Endothelial cell of umbilical vein (primary cell): Measurements from ENCODE around the gene LIPF. TPM values are rescaled to one million over a fixed set of nuclear protein-coding genes. Genes with fewer than 3 reads are reported as not detected.
"Not testable (repeated sequence)": the region's sequence is repeated elsewhere in the genome, so short reads cannot be mapped to it uniquely, and the experiment has no call there.

Source experiments
- BruUV-seq: library from RNA; stranded (reverse); fragments of 400-500 nt; replicated peaks from 2 replicates; lab custom pipeline; 2021; lab: Mats Ljungman, UMichigan
- CTCF ChIA-PET: fragments of 300-600, 350-600 bp; sonication (Branson Sonifier 250); formaldehyde crosslinking; loops from one replicate; lab custom pipeline; 2021; ENCODE audit warnings: antibody characterized with exemption, inconsistent platforms; lab: Charles Lee
- POLR2A ChIA-PET: fragments of 300-600, 350-600 bp; sonication (Branson Sonifier 250); formaldehyde crosslinking; loops from one replicate; lab custom pipeline; 2021; ENCODE audit warnings: antibody characterized with exemption, inconsistent platforms; lab: Charles Lee
- DNase-seq: peaks from one replicate; pipeline ENCODE4 v3.0.0-alpha.2; 2011; ENCODE audit warnings: low read depth, low spot score
- FAIRE-seq: peaks from 2 replicates; lab custom pipeline; 2011; peaks lifted over from hg19 to GRCh38; lab: Jason Lieb, UNC
- H2AFZ ChIP-seq: 2 replicates; pipeline ENCODE4 v1.6.0; 2012; ENCODE audit warnings: low read depth, low read length, control low read depth, inconsistent platforms
- H3K27ac ChIP-seq: 2 replicates; pipeline ENCODE4 v1.5.1; 2011; ENCODE audit warnings: low read depth, mild to moderate bottlenecking, control low read depth, low read length, moderate library complexity; ENCODE audit not compliant: insufficient read depth
- H3K27me3 ChIP-seq, 2 experiments: 2 replicates each; pipeline versions ENCODE4 v1.6.0 to v1.6.1; 2011; ENCODE audit warnings: low read length in 2 of 2, mixed read lengths in 1 of 2; ENCODE audit not compliant: control insufficient read depth in 2 of 2, insufficient read depth in 2 of 2
- H3K36me3 ChIP-seq, 2 experiments: 2 replicates in 1 of 2; 3 replicates in 1 of 2; pipeline ENCODE4 v1.5.1; 2011; ENCODE audit warnings: low read length in 2 of 2, mild to moderate bottlenecking in 1 of 2, moderate library complexity in 1 of 2; ENCODE audit not compliant: control insufficient read depth in 2 of 2, insufficient read depth in 2 of 2; ENCODE audit errors: extremely low read depth in 1 of 2
- H3K4me1 ChIP-seq: 3 replicates; pipeline ENCODE4 v1.5.1; 2011; ENCODE audit warnings: mild to moderate bottlenecking, low read length; ENCODE audit not compliant: control insufficient read depth, insufficient read depth; ENCODE audit errors: extremely low read depth
- H3K4me2 ChIP-seq: 2 replicates; pipeline ENCODE4 v1.6.1; 2011; ENCODE audit warnings: low read length, control low read depth, mixed read lengths; ENCODE audit not compliant: insufficient read depth
- H3K4me3 ChIP-seq, 3 experiments: fragments of 200-600 bp in 1 of 3; sonication (generic), shearing (Covaris generic) in 1 of 3; replicated peaks in 1 of 3; 2 replicates each; pipeline ENCODE4 v1.5.1; 2011 to 2016; ENCODE audit warnings: control low read depth in 3 of 3, low read length in 3 of 3, mild to moderate bottlenecking in 2 of 3, inconsistent platforms in 1 of 3, low read depth in 1 of 3, moderate library complexity in 1 of 3; ENCODE audit not compliant: insufficient read depth in 1 of 3
- H3K79me2 ChIP-seq: 2 replicates; pipeline ENCODE4 v1.6.0; 2012; ENCODE audit warnings: low read length, inconsistent platforms; ENCODE audit not compliant: control insufficient read depth, insufficient read depth
- H3K9ac ChIP-seq: replicated peaks from 2 replicates; pipeline ENCODE3; 2011; ENCODE audit warnings: low read length, control low read depth; ENCODE audit not compliant: insufficient read depth; ENCODE audit errors: extremely low read depth
- H3K9me1 ChIP-seq: replicated peaks from 3 replicates; pipeline ENCODE4 v1.6.0; 2011; ENCODE audit warnings: mild to moderate bottlenecking, low read length; ENCODE audit not compliant: control insufficient read depth, insufficient read depth; ENCODE audit errors: extremely low read depth
- H3K9me3 ChIP-seq: replicated peaks from 2 replicates; pipeline ENCODE4 v1.5.1; 2012; ENCODE audit warnings: low read length, inconsistent platforms; ENCODE audit not compliant: control insufficient read depth, insufficient read depth
- H4K20me1 ChIP-seq: replicated peaks from 2 replicates; pipeline ENCODE3; 2011; ENCODE audit warnings: mild to moderate bottlenecking, low read length; ENCODE audit not compliant: control insufficient read depth, insufficient read depth; ENCODE audit errors: extremely low read depth
- EZH2 ChIP-seq: IDR thresholded peaks from 2 replicates; pipeline ENCODE4 v1.6.1; 2012; ENCODE audit warnings: borderline replicate concordance, low read depth, mild to moderate bottlenecking, moderate library complexity, low read length, inconsistent platforms; ENCODE audit not compliant: severe bottlenecking
- FOS ChIP-seq: IDR thresholded peaks from 2 replicates; pipeline ENCODE4 v1.6.1; 2011; ENCODE audit warnings: mild to moderate bottlenecking, low read length, moderate library complexity, borderline replicate concordance; ENCODE audit not compliant: insufficient read depth
- GATA2 ChIP-seq: IDR thresholded peaks from 2 replicates; pipeline ENCODE4 v1.7.0; 2011; ENCODE audit warnings: low read depth, mild to moderate bottlenecking, moderate library complexity, mixed read lengths, low read length; ENCODE audit not compliant: insufficient read length, insufficient read depth
- JUN ChIP-seq: IDR thresholded peaks from 2 replicates; pipeline ENCODE4 v1.6.1; 2011; ENCODE audit warnings: borderline replicate concordance, low read depth; ENCODE audit not compliant: insufficient read length, insufficient read depth
- MAX ChIP-seq: IDR thresholded peaks from 2 replicates; pipeline ENCODE4 v1.6.1; 2011; ENCODE audit not compliant: insufficient read depth, insufficient read length
- MYC ChIP-seq: IDR thresholded peaks from one replicate; pipeline ENCODE4 v1.6.1; 2011; ENCODE audit warnings: mild to moderate bottlenecking, low read depth, low read length
- POLR2A ChIP-seq: IDR thresholded peaks from 2 replicates; pipeline ENCODE4 v1.6.1; 2012; ENCODE audit warnings: low read depth, mild to moderate bottlenecking, control low read depth, low read length
- POLR2AphosphoS5 ChIP-seq: IDR thresholded peaks from 2 replicates; pipeline ENCODE4 v1.6.1; 2012; ENCODE audit warnings: low read depth, mild to moderate bottlenecking, control low read depth, low read length, moderate library complexity; ENCODE audit not compliant: insufficient read depth
- dilution Hi-C: fragments of 300-500 bp; cut with MboI; formaldehyde crosslinking; loops from one replicate; pipeline ENCODE4 v1.15.0; 2019; ENCODE audit warnings: low sequenced_read_pairs; ENCODE audit not compliant: extremely low pct_ligation_motif_present
- intact Hi-C: fragments of 100-400 bp; cut with micrococcal nuclease; formaldehyde crosslinking; loops from one replicate; pipeline ENCODE4 v1.10.0; 2022
- polyA plus RNA-seq, 4 experiments: library from polyadenylated mRNA; depleted of rRNA in 3 of 4; stranded (reverse) in 3 of 4; unstranded in 1 of 4; fragments of >200 nt; gene quantifications; 2 replicates each; pipeline versions ENCODE4 v1.2.1 to v1.2.3, GENCODE V29; 2011 to 2012; ENCODE audit warnings: missing spikeins in 1 of 4
- total RNA-seq: library from RNA; stranded (reverse); gene quantifications from 2 replicates; pipeline ENCODE4 v1.2.3, GENCODE V29; 2021
- TF ChIP-seq, protein P1 (sequence below), 2 donors: IDR thresholded peaks; 1 replicate in 1 of 2; 2 replicates in 1 of 2; pipeline ENCODE4 v1.5.1; 2011; ENCODE audit warnings: low read length in 2 of 2, mild to moderate bottlenecking in 2 of 2, moderate library complexity in 2 of 2, control low read depth in 1 of 2, inconsistent platforms in 1 of 2, low read depth in 1 of 2; ENCODE audit not compliant: insufficient read depth in 1 of 2; ENCODE audit errors: extremely low read depth in 1 of 2

The LIPF gene
- total and polyA plus RNA-seq, 2 donors (not counting 3 experiments of a cell fraction or from before 2014, with no cell fraction given), result not detected

DNA sequence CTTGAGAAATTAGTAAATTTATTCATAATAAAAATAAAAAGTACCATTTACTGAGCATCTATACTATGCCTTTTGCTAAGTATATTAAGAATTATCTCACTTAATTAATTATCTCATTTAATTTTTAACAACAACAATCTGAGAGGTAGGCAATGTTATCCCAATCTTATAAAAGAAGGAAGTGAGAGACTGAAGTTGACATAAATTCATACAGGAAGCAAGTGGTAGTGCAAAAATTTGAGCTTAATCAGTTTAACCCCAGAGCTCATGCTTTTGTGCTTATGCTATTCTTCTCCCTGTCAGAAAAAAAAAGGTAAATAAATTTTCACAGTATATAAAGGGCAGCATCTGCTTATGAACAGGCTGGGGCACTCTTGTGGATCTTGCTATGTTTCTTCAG, 2.7 kb upstream of the LIPF start:
- intact Hi-C loops, result no loop called here
- Histone ChIP-seq H3K9ac (no peak overlapping the region), H3K27me3 (no peaks in the 10 kb centered on the region), H3K9me1 (no peaks in the 10 kb centered on the region), H3K4me2 (no peak overlapping the region), H2AFZ (no peak overlapping the region), H4K20me1 (no peaks in the 10 kb centered on the region), H3K27ac (no peak overlapping the region), H3K9me3 (no peaks in the 10 kb centered on the region), H3K79me2 (no peaks in the 10 kb centered on the region), H3K36me3 (no peaks in the 10 kb centered on the region), H3K4me3 (no peak overlapping the region), H3K4me1 (peaks cover 8% of the 10 kb centered on the region)
- BruUV-seq, result no TSS peak
- TF ChIP-seq JUN, result no peak
- TF ChIP-seq POLR2A, result no peak
- TF ChIP-seq POLR2AphosphoS5, result no peak
- no peak for TF ChIP-seq FOS
- TF ChIP-seq EZH2, result no peak
- TF ChIP-seq, protein P1, sequence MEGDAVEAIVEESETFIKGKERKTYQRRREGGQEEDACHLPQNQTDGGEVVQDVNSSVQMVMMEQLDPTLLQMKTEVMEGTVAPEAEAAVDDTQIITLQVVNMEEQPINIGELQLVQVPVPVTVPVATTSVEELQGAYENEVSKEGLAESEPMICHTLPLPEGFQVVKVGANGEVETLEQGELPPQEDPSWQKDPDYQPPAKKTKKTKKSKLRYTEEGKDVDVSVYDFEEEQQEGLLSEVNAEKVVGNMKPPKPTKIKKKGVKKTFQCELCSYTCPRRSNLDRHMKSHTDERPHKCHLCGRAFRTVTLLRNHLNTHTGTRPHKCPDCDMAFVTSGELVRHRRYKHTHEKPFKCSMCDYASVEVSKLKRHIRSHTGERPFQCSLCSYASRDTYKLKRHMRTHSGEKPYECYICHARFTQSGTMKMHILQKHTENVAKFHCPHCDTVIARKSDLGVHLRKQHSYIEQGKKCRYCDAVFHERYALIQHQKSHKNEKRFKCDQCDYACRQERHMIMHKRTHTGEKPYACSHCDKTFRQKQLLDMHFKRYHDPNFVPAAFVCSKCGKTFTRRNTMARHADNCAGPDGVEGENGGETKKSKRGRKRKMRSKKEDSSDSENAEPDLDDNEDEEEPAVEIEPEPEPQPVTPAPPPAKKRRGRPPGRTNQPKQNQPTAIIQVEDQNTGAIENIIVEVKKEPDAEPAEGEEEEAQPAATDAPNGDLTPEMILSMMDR (IDR thresholded peaks at IDR 0.05; ENCODE audit: extremely low read depth in 1 of 2, insufficient read depth in 1 of 2, low read depth in 1 of 2, low read length in 2 of 2), result no peak
- TF ChIP-seq GATA2, result no peak
- no peak for TF ChIP-seq MYC
- no peak for TF ChIP-seq MAX
- dilution Hi-C loops, result no loop called here
- FAIRE-seq (no peak), DNase-seq (no peak)
- POLR2A ChIA-PET, result no interaction called here
- CTCF ChIA-PET, result interaction anchor here (0.9 to 1.5 kb wide), 9 partner anchors 9 to 224 kb away, joined by 3 to 5 read pairs (median 3); partner anchors contain the start of gene RNLS

DNA sequence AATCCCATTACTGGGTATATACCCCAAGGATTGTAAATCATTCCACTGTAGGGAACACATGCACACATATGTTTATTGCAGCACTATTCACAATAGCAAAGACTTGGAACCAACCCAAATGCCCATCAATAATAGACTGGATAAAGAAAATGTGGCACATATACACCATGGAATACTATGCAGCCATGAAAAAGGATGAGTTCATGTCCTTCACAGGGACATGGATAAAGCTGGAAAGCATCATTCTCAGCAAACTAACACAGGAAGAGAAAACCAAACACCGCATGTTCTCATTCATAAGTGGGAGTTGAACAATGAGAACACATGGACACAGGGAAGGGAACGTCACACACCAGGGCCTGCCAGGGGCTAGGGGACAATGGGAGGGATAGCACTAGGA, 1.1 kb upstream of the LIPF start:
- H3K4me3 ChIP-seq, intact Hi-C loops, H3K27ac ChIP-seq, BruUV-seq, H3K4me2 ChIP-seq, H2AFZ ChIP-seq, DNase-seq, H3K9me3 ChIP-seq, FAIRE-seq, CTCF ChIA-PET, H3K36me3 ChIP-seq, H3K9me1 ChIP-seq, H3K9ac ChIP-seq, dilution Hi-C loops, H4K20me1 ChIP-seq, H3K27me3 ChIP-seq, H3K79me2 ChIP-seq, H3K4me1 ChIP-seq, POLR2A ChIA-PET: not testable (repeated sequence)
